H1 (cell line): Measurements from ENCODE around the gene PRSS38. TPM values are rescaled to one million over a fixed set of nuclear protein-coding genes. Genes with fewer than 3 reads are reported as not detected.

Experiments used
- CTCF ChIA-PET: fragments of 300-600 bp; sonication (Branson Sonifier 250); formaldehyde crosslinking; loops from one replicate; lab custom pipeline; 2021; ENCODE audit not compliant: partially characterized antibody; lab: Charles Lee
- POLR2A ChIA-PET: fragments of 300-600 bp; sonication (Branson Sonifier 250); formaldehyde crosslinking; loops from one replicate; lab custom pipeline; 2021; ENCODE audit warnings: inconsistent platforms; ENCODE audit not compliant: partially characterized antibody; lab: Charles Lee
- DNase-seq, 2 experiments: peaks; one replicate each; pipeline versions ENCODE4 v3.0.0 to v3.0.0-alpha.2; 2010 to 2022; ENCODE audit warnings: low spot score in 2 of 2, low read depth in 1 of 2, mixed read lengths in 1 of 2
- FAIRE-seq: peaks from 2 replicates; lab custom pipeline; 2011; peaks lifted over from hg19 to GRCh38; lab: Jason Lieb, UNC
- H2AFZ ChIP-seq: 2 replicates; pipeline ENCODE4 v1.8.1; 2012; ENCODE audit warnings: low read length, inconsistent platforms
- H2AK5ac ChIP-seq: 2 replicates; pipeline ENCODE4 v1.6.1; 2013; ENCODE audit warnings: low read depth, low read length
- H2BK120ac ChIP-seq: replicated peaks from 2 replicates; pipeline ENCODE3; 2013; ENCODE audit warnings: low read depth, low read length, inconsistent platforms
- H2BK12ac ChIP-seq: 2 replicates; pipeline ENCODE4 v1.6.1; 2013; ENCODE audit warnings: low read depth, low read length
- H2BK15ac ChIP-seq: 2 replicates; pipeline ENCODE4 v1.6.1; 2013; ENCODE audit warnings: low read length
- H2BK20ac ChIP-seq: 2 replicates; pipeline ENCODE4 v1.6.1; 2013; ENCODE audit warnings: low read length
- H2BK5ac ChIP-seq: 2 replicates; pipeline ENCODE4 v1.6.1; 2013; ENCODE audit warnings: low read depth, low read length
- H3K14ac ChIP-seq: 2 replicates; pipeline ENCODE4 v1.6.1; 2013; ENCODE audit warnings: inconsistent platforms; ENCODE audit not compliant: insufficient read length
- H3K18ac ChIP-seq: 2 replicates; pipeline ENCODE4 v1.6.1; 2013; ENCODE audit warnings: low read length; ENCODE audit errors: extremely low read depth
- H3K23ac ChIP-seq: 2 replicates; pipeline ENCODE4 v1.6.1; 2013; ENCODE audit warnings: inconsistent platforms; ENCODE audit not compliant: insufficient read length
- H3K23me2 ChIP-seq: 2 replicates; pipeline ENCODE4 v1.6.1; 2013; ENCODE audit warnings: low read depth, low read length
- H3K27ac ChIP-seq: 2 replicates; pipeline ENCODE4 v1.6.1; 2011; ENCODE audit warnings: low read depth, low read length, inconsistent platforms
- H3K27me3 ChIP-seq, 4 experiments: replicated peaks in 1 of 4; 1 replicate in 1 of 4; 2 replicates in 3 of 4; pipeline versions ENCODE4 v1.6.1 to v1.8.1; 2011 to 2013; ENCODE audit warnings: low read length in 3 of 4, mild to moderate bottlenecking in 3 of 4, inconsistent platforms in 2 of 4, mixed read lengths in 2 of 4, moderate library complexity in 1 of 4; ENCODE audit not compliant: control insufficient read depth in 3 of 4, insufficient read depth in 3 of 4; ENCODE audit errors: extremely low read depth in 1 of 4
- H3K36me3 ChIP-seq, 4 experiments: 2 replicates each; pipeline versions ENCODE4 v1.6.1 to v1.8.1; 2011 to 2013; ENCODE audit warnings: mild to moderate bottlenecking in 4 of 4, low read length in 3 of 4, moderate library complexity in 2 of 4, control low read depth in 1 of 4, inconsistent platforms in 1 of 4; ENCODE audit not compliant: insufficient read depth in 4 of 4, control insufficient read depth in 2 of 4
- H3K4ac ChIP-seq: replicated peaks from 2 replicates; pipeline ENCODE3; 2013; ENCODE audit warnings: low read length, low read depth, mixed read lengths, inconsistent platforms; ENCODE audit not compliant: insufficient read length
- H3K4me1 ChIP-seq, 4 experiments: replicated peaks in 1 of 4; 1 replicate in 1 of 4; 2 replicates in 3 of 4; pipeline versions ENCODE4 v1.6.1 to v1.8.1; 2011 to 2013; ENCODE audit warnings: low read length in 3 of 4, inconsistent platforms in 2 of 4, mixed read lengths in 1 of 4; ENCODE audit not compliant: insufficient read depth in 4 of 4, control insufficient read depth in 3 of 4
- H3K4me2 ChIP-seq, 2 experiments: 2 replicates each; pipeline versions ENCODE4 v1.6.1 to v1.8.1; 2011 to 2013; ENCODE audit warnings: low read depth in 2 of 2, low read length in 2 of 2, control low read depth in 1 of 2, inconsistent platforms in 1 of 2, mild to moderate bottlenecking in 1 of 2; ENCODE audit not compliant: insufficient read depth in 1 of 2
- H3K4me3 ChIP-seq, 4 experiments: fragments of 200-600, 300-600 bp in 1 of 4; sonication (generic), shearing (Covaris generic), sonication (Bioruptor Twin) in 1 of 4; 2 replicates each; pipeline versions ENCODE4 v1.5.1 to v1.8.1; 2011 to 2016; ENCODE audit warnings: low read length in 4 of 4, low read depth in 3 of 4, control low read depth in 2 of 4, inconsistent platforms in 2 of 4, mild to moderate bottlenecking in 2 of 4, mixed read lengths in 1 of 4, moderate library complexity in 1 of 4; ENCODE audit not compliant: insufficient read depth in 2 of 4; ENCODE audit errors: extremely low read depth in 1 of 4
- H3K56ac ChIP-seq: replicated peaks from 2 replicates; pipeline ENCODE3; 2013; ENCODE audit warnings: low read depth, mild to moderate bottlenecking, mixed read lengths, low read length, inconsistent platforms; ENCODE audit not compliant: insufficient read length
- H3K79me1 ChIP-seq: 2 replicates; pipeline ENCODE4 v1.6.1; 2013; ENCODE audit warnings: low read depth, low read length, control low read depth
- H3K79me2 ChIP-seq, 2 experiments: 2 replicates each; pipeline versions ENCODE4 v1.6.1 to v1.8.1; 2012 to 2013; ENCODE audit warnings: low read length in 2 of 2, mild to moderate bottlenecking in 2 of 2, inconsistent platforms in 1 of 2; ENCODE audit not compliant: insufficient read depth in 2 of 2, control insufficient read depth in 1 of 2
- H3K9ac ChIP-seq, 4 experiments: replicated peaks in 1 of 4; 1 replicate in 1 of 4; 2 replicates in 3 of 4; pipeline versions ENCODE4 v1.6.1 to v1.8.1; 2011 to 2013; ENCODE audit warnings: low read depth in 3 of 4, low read length in 3 of 4, control low read depth in 2 of 4, mild to moderate bottlenecking in 2 of 4, moderate library complexity in 2 of 4, inconsistent platforms in 1 of 4; ENCODE audit errors: extremely low read depth in 1 of 4
- H3K9me3 ChIP-seq, 2 experiments: 2 replicates each; pipeline versions ENCODE4 v1.6.1 to v1.8.1; 2012 to 2013; ENCODE audit warnings: mild to moderate bottlenecking in 2 of 2, moderate library complexity in 2 of 2, control low read depth in 1 of 2, inconsistent platforms in 1 of 2, low read depth in 1 of 2, low read length in 1 of 2, mixed read lengths in 1 of 2; ENCODE audit not compliant: insufficient read depth in 2 of 2
- H4K20me1 ChIP-seq, 2 experiments: replicated peaks in 1 of 2; 2 replicates each; pipeline versions ENCODE3 to v1.8.1; 2011 to 2013; ENCODE audit warnings: inconsistent platforms in 2 of 2, low read length in 2 of 2, mild to moderate bottlenecking in 1 of 2; ENCODE audit not compliant: insufficient read depth in 2 of 2, control insufficient read depth in 1 of 2
- H4K5ac ChIP-seq: 2 replicates; pipeline ENCODE4 v1.6.1; 2013; ENCODE audit warnings: low read length, low read depth, mixed read lengths, inconsistent platforms; ENCODE audit not compliant: insufficient read length
- H4K8ac ChIP-seq: 2 replicates; pipeline ENCODE4 v1.8.0; 2013; ENCODE audit warnings: mild to moderate bottlenecking, moderate library complexity, low read length, inconsistent platforms; ENCODE audit not compliant: insufficient read depth; ENCODE audit errors: extremely low read depth
- H4K91ac ChIP-seq: replicated peaks from 2 replicates; pipeline ENCODE3; 2013; ENCODE audit warnings: low read length, mixed read lengths, inconsistent platforms; ENCODE audit not compliant: insufficient read length
- HDAC2 ChIP-seq, 2 experiments: fragments of 300-600 bp in 1 of 2; sonication (generic) in 1 of 2; IDR thresholded peaks; 2 replicates each; pipeline ENCODE4 v1.6.1; 2011 to 2012; ENCODE audit warnings: low read depth in 2 of 2, low read length in 2 of 2, mild to moderate bottlenecking in 2 of 2, moderate library complexity in 2 of 2, borderline replicate concordance in 1 of 2, inconsistent platforms in 1 of 2
- WGBS, 2 experiments: shearing (Covaris generic) in 1 of 2; methylation state at CpG; one replicate each; pipeline versions ENCODE4 v1.1.6 to v1.1.7; 2013 to 2015; ENCODE audit warnings: low lambda C conversion rate in 2 of 2, mixed read lengths in 2 of 2, inconsistent platforms in 1 of 2, low coverage in 1 of 2, missing lambda C conversion rate in 1 of 2; ENCODE audit not compliant: insufficient replicate concordance in 2 of 2, insufficient coverage in 1 of 2, insufficient read length in 1 of 2; ENCODE audit errors: extremely low coverage in 1 of 2, missing lambda C conversion rate in 1 of 2; 5-methylcytosine and 5-hydroxymethylcytosine counted together
- polyA plus RNA-seq, 7 experiments: library from polyadenylated mRNA; depleted of rRNA in 3 of 7; stranded (reverse) in 5 of 7; unstranded in 2 of 7; fragments of >200 nt in 5 of 7; fragments of 200-250 nt in 2 of 7; gene quantifications; 1 replicate in 5 of 7; 2 replicates in 1 of 7; 4 replicates in 1 of 7; pipeline versions ENCODE4 v1.2.1 to v1.2.3, GENCODE V29; 2011 to 2013; ENCODE audit warnings: missing spikeins in 2 of 7, mixed read lengths in 2 of 7
- total RNA-seq: library from RNA; stranded (reverse); fragmentation: NEBNext Ultra II Directional; extraction: Animal tissue kit (Norgen Biotek cat#: 25700); gene quantifications from 2 replicates; pipeline ENCODE4 v1.2.1, GENCODE V29; 2021

Gene PRSS38
- total and polyA plus RNA-seq, 2 of the 8 experiments (the other 6 are each of a cell fraction or from before 2014, with no cell fraction given), result not detected

DNA sequence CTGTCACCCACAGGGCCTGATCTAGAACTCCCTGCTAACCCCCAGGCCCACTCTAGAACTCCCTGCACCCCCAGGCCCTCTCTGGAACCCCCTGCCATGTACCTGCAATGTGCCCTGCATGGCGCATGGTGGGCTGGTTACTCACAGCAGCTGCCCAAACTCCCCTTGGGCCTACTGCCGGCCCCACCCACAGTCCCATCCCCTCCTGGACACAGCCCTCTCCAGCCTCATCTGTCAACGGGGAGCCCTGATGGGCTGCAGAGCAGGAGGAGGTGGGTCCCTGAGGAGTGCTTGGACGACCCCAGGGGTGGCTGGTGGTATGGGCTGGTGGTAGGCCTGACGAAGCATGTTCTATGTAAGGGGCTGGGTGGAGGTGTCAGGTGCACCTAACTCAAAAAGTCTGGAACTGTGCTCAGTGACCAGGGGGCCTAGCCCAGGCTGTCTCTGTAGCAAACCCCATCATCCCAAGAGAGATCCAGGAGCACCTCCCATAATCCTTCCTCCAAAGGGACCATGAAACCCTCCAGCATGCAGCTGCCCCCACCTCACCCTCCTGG, 19.0 kb upstream of the PRSS38 start:
- Histone ChIP-seq H3K18ac (no peak overlapping the region), H3K36me3 (no peaks in the 10 kb centered on the region), H2AFZ (no peak overlapping the region), H3K23me2 (no peaks in the 10 kb centered on the region; the same call in 1 of the 2 replicates), H2BK15ac (no peak overlapping the region), H3K27me3 (peaks cover 0 to 3% (median 0%) of the 10 kb centered on the region in 4 experiments; a peak in 1 of 7 replicates), H4K91ac (no peak overlapping the region), H3K23ac (no peak overlapping the region), H2BK5ac (no peak overlapping the region), H3K4ac (no peak overlapping the region), H3K79me1 (no peaks in the 10 kb centered on the region), H2AK5ac (no peak overlapping the region), H3K9ac (no peak overlapping the region), H2BK20ac (peak overlapping the region; percentile 34; the same call in 1 of the 2 replicates), H3K9me3 (no peaks in the 10 kb centered on the region), H3K27ac (no peak overlapping the region), H2BK120ac (no peak overlapping the region), H3K79me2 (no peaks in the 10 kb centered on the region), H4K5ac (no peak overlapping the region), H4K8ac (no peak overlapping the region), H3K4me1 (peaks cover 0 to 21% (median 16%) of the 10 kb centered on the region in 4 experiments; a peak in 6 of 7 replicates), H2BK12ac (no peak overlapping the region), H3K14ac (no peak overlapping the region), H3K4me3 (no peak overlapping the region), H4K20me1 (peaks cover 0 to 1% of the 10 kb centered on the region in 2 experiments), H3K56ac (no peak overlapping the region), H3K4me2 (no peak overlapping the region)
- ChIA-PET CTCF (interaction anchor here (1.0 to 1.4 kb wide), 2 partner anchors 31 to 66 kb away, joined by 3 read pairs; no protein-coding TSS in a partner anchor), POLR2A (no interaction called here)
- no peak for FAIRE-seq
- WGBS, 2 experiments, result 89% methylated on average over 3 of the region's 5 CpGs; no CpG with 5 or more reads in 1 of the 2 experiments
- TF ChIP-seq HDAC2 (IDR thresholded peaks at IDR 0.05; ENCODE audit: borderline replicate concordance in 1 of 2, low read depth in 2 of 2, low read length in 2 of 2), result no peak
- no peak for DNase-seq
